OCI-LY1 (cell line): ENCODE data around the gene ENPP3.

ENCODE experiments used
- H2AFZ ChIP-seq: fragments of 200-600 bp; sonication (generic), shearing (Covaris generic); 2 replicates; pipeline ENCODE4 v1.6.0; 2014; ENCODE audit warnings: antibody characterized with exemption, mild to moderate bottlenecking, low read length
- H3F3A ChIP-seq: fragments of 200-600 bp; sonication (generic), shearing (Covaris generic); 2 replicates; pipeline ENCODE4 v1.6.0; 2014; ENCODE audit warnings: mild to moderate bottlenecking, antibody characterized with exemption, low read length, moderate library complexity; ENCODE audit not compliant: insufficient read depth
- H3K27ac ChIP-seq: fragments of 200-600 bp; sonication (generic); 2 replicates; pipeline ENCODE4 v1.5.1; 2014; ENCODE audit warnings: low read length, mixed run types, mild to moderate bottlenecking, low read depth; ENCODE audit not compliant: poor library complexity, severe bottlenecking
- H3K27me3 ChIP-seq: fragments of 200-600 bp; sonication (generic); 2 replicates; pipeline ENCODE4 v1.6.0; 2014; ENCODE audit warnings: antibody characterized with exemption, mild to moderate bottlenecking, low read length, moderate library complexity; ENCODE audit not compliant: insufficient read depth
- H3K36me3 ChIP-seq: fragments of 200-600 bp; sonication (generic); 2 replicates; pipeline ENCODE4 v1.6.1; 2014; ENCODE audit warnings: mild to moderate bottlenecking, antibody characterized with exemption, low read length, moderate library complexity, mixed read lengths; ENCODE audit not compliant: insufficient read depth
- H3K4me1 ChIP-seq: fragments of 200-600 bp; sonication (generic); 2 replicates; pipeline ENCODE4 v1.5.1; 2014; ENCODE audit warnings: mild to moderate bottlenecking, low read length, moderate library complexity; ENCODE audit not compliant: insufficient read depth, severe bottlenecking
- H3K4me2 ChIP-seq: fragments of 200-600 bp; sonication (generic), shearing (Covaris generic); 2 replicates; pipeline ENCODE4 v1.6.1; 2014; ENCODE audit warnings: low read length
- H3K4me3 ChIP-seq: fragments of 200-600 bp; sonication (generic); 2 replicates; pipeline ENCODE4 v1.5.1; 2014; ENCODE audit warnings: low read length, low read depth, mild to moderate bottlenecking, mixed read lengths; ENCODE audit not compliant: poor library complexity, severe bottlenecking
- H3K79me2 ChIP-seq: fragments of 200-600 bp; shearing (Covaris generic); 2 replicates; pipeline ENCODE4 v1.6.1; 2016; ENCODE audit warnings: mixed run types, low read length, mixed read lengths; ENCODE audit not compliant: insufficient read depth
- H3K9ac ChIP-seq: fragments of 200-600 bp; sonication (generic), shearing (Covaris generic); 2 replicates; pipeline ENCODE4 v1.6.1; 2014; ENCODE audit warnings: mild to moderate bottlenecking, low read length, mixed read lengths
- H3K9me2 ChIP-seq: fragments of 200-600 bp; sonication (generic), shearing (Covaris generic); 2 replicates; pipeline ENCODE4 v1.6.1; 2014; ENCODE audit warnings: low read depth, mild to moderate bottlenecking, low read length, mixed read lengths
- H3K9me3 ChIP-seq: fragments of 200-600 bp; shearing (Covaris generic); 2 replicates; pipeline ENCODE4 v1.6.1; 2014; ENCODE audit warnings: low read length, mixed read lengths
- H4K20me1 ChIP-seq: fragments of 200-600 bp; sonication (generic), shearing (Covaris generic); 2 replicates; pipeline ENCODE4 v1.6.0; 2016; ENCODE audit warnings: mild to moderate bottlenecking, low read length; ENCODE audit not compliant: insufficient read depth
- EZH2 ChIP-seq: fragments of 200-600 bp; sonication (generic), shearing (Covaris generic); IDR thresholded peaks from 2 replicates; pipeline ENCODE4 v1.8.0; 2017; ENCODE audit warnings: borderline replicate concordance, mixed run types, mild to moderate bottlenecking, antibody characterized with exemption, low read length, moderate library complexity, mixed read lengths
- TF ChIP-seq, protein P1 (sequence below): fragments of 200-600 bp; sonication (generic), shearing (Covaris generic); IDR thresholded peaks from 2 replicates; pipeline ENCODE4 v1.5.1; 2017; ENCODE audit warnings: mild to moderate bottlenecking, antibody characterized with exemption, low read length, moderate library complexity, mixed read lengths

The ENPP3 gene

DNA sequence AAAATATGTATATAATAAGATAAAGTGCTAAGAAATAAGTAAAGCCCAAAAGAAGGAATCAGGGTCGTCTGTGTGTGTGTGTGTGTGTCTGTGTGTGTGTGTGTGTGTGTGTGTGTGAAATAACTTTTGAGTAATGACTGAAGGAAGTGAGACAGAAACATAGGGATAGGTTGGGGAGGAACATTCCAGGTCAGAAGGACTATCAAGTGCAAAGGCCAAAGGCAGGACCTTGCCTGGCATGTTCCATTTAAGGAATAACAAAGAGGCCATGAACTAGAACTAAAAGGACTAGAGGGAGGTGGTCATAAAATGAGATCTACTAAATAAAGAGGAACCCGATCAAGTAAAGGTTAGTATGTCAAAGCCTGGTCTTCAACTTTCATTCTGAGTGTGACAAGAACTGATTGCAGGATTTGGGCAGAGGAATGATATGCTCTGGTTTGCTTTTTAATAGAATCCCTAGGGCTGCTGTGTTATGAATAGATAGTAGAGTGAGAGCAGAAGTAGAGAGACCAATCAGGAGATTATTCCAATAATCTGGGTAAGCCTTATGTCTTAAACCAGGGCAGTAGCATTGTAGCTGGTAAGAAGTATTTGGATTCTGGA, 6.9 kb downstream of the ENPP3 start:
- Histone ChIP-seq H3F3A (no peaks in the 10 kb centered on the region), H3K4me1 (no peaks in the 10 kb centered on the region), H3K27me3 (no peaks in the 10 kb centered on the region), H4K20me1 (no peaks in the 10 kb centered on the region), H2AFZ (no peak overlapping the region), H3K9me3 (no peaks in the 10 kb centered on the region), H3K9me2 (no peaks in the 10 kb centered on the region), H3K27ac (no peak overlapping the region), H3K4me3 (no peak overlapping the region), H3K9ac (no peak overlapping the region), H3K36me3 (no peaks in the 10 kb centered on the region), H3K4me2 (no peak overlapping the region), H3K79me2 (no peaks in the 10 kb centered on the region)
- no peak for TF ChIP-seq EZH2
- TF ChIP-seq, protein P1, sequence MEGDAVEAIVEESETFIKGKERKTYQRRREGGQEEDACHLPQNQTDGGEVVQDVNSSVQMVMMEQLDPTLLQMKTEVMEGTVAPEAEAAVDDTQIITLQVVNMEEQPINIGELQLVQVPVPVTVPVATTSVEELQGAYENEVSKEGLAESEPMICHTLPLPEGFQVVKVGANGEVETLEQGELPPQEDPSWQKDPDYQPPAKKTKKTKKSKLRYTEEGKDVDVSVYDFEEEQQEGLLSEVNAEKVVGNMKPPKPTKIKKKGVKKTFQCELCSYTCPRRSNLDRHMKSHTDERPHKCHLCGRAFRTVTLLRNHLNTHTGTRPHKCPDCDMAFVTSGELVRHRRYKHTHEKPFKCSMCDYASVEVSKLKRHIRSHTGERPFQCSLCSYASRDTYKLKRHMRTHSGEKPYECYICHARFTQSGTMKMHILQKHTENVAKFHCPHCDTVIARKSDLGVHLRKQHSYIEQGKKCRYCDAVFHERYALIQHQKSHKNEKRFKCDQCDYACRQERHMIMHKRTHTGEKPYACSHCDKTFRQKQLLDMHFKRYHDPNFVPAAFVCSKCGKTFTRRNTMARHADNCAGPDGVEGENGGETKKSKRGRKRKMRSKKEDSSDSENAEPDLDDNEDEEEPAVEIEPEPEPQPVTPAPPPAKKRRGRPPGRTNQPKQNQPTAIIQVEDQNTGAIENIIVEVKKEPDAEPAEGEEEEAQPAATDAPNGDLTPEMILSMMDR = no peak

DNA sequence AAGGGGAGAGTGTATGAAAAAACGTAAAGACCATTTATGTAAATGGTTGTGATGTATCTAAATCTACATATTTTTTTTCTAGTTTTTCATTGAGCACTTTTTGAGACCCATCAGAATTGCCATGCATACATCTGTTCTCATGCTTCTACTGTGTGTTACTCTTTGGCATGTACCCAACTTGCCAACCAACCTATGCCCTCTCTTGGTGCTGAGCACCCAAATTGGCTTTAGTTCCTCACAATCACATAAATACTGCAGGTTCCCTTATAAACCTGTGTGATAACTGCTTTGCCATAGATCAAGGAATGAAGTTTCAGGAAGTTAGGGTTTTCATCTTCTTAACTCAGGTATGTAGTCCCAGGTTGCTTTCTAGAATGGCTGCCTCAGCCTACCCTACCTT, 7.8 kb downstream of the ENPP3 start:
- Histone ChIP-seq H3K4me3 (no peak overlapping the region), H4K20me1 (no peaks in the 10 kb centered on the region), H3K9me2 (no peaks in the 10 kb centered on the region), H3K9ac (no peak overlapping the region), H3K9me3 (no peaks in the 10 kb centered on the region), H3K27me3 (no peaks in the 10 kb centered on the region), H3K79me2 (no peaks in the 10 kb centered on the region), H2AFZ (no peak overlapping the region), H3K36me3 (no peaks in the 10 kb centered on the region), H3K27ac (no peak overlapping the region), H3K4me1 (no peaks in the 10 kb centered on the region), H3F3A (no peaks in the 10 kb centered on the region), H3K4me2 (no peak overlapping the region)
- no peak for TF ChIP-seq EZH2
- TF ChIP-seq, protein P1 = no peak

DNA sequence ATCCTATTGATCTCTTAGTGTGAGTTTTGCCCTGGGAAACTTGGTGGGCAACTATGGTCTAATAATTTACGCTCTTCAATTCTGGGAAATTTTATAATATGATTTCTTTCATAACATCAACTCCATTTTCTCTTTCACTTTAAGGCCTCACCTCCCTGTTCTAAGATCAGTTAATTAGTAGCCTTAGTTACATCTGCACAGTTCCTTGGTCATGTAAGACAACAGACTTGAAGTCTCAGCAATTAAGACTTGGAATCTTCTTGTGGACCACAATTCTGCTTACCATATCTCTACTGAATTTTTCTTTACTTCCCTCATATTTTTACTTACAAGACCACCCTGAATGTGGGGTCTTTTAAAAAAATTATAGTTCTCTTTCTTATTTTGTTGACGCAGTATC, 8.7 kb downstream of the ENPP3 start:
- H3K9me3 ChIP-seq = no peaks in the 10 kb centered on the region
- no peaks in the 10 kb centered on the region for H3K4me1 ChIP-seq
- no peaks in the 10 kb centered on the region for H3K79me2 ChIP-seq
- H3K4me3 ChIP-seq = no peak overlapping the region
- H3K27me3 ChIP-seq = no peaks in the 10 kb centered on the region
- H4K20me1 ChIP-seq = no peaks in the 10 kb centered on the region
- no peak overlapping the region for H3K4me2 ChIP-seq
- H3K9me2 ChIP-seq = no peaks in the 10 kb centered on the region
- no peak overlapping the region for H3K9ac ChIP-seq
- no peak overlapping the region for H2AFZ ChIP-seq
- H3F3A ChIP-seq = no peaks in the 10 kb centered on the region
- TF ChIP-seq, protein P1 = no peak
- no peak for TF ChIP-seq EZH2
- no peak overlapping the region for H3K27ac ChIP-seq
- no peaks in the 10 kb centered on the region for H3K36me3 ChIP-seq
